GM19240 (cell line): ENCODE measurements around the gene DICER1.

ENCODE experiments used
- DNase-seq: peaks from one replicate; pipeline ENCODE4 v3.0.0; 2011; ENCODE audit warnings: low spot score; ENCODE audit not compliant: insufficient read length

DICER1 gene

GRCh38 chr14:95059126-95059525 is 98.2 kb downstream of the DICER1 start:
- DNase-seq = no peak

DNA sequence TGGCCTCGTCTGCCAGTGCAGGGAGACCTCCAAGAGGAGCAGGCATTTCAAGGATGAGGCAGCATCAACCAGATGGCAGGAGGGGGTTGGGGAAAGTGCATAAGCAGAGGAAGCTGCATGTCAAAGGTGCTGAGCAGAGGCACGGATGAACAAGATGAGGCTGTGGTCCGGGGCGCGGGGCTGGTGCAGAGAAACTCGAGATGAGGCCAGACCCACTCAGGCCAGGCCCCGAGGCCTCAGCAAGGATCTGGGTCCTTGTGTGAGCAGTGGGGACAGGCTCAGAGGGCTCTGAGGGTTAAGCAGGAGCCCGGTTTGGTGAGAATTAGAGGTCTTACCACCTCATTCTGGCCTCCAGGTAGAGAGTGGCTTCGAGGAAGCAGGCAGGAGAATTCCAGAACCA is 98.8 kb downstream of the DICER1 start:
- no peak for DNase-seq

GRCh38 chr14:95057851-95058250 is 99.5 kb downstream of the DICER1 start:
- no peak for DNase-seq

DNA sequence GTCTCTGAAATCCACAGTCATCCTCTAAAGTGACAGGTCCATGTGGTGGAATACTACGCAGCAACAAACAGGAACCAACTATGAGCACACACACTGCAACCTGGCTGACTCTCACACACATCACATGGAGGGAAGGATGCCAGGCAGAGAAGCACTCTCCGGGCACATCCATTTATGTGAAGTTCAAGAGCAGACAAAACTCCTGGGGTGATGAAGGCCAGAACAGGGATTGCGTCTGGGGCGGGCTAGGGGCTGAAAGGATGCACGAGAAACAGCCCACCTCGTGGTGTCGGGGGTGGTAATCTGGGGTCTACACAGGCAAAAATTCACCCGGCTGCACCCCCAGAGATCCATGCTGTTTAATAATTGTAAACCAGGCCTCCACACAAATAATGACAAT is 100.2 kb downstream of the DICER1 start:
- DNase-seq = no peak

GRCh38 chr14:95056476-95056875 is 100.9 kb downstream of the DICER1 start:
- DNase-seq = no peak

DNA sequence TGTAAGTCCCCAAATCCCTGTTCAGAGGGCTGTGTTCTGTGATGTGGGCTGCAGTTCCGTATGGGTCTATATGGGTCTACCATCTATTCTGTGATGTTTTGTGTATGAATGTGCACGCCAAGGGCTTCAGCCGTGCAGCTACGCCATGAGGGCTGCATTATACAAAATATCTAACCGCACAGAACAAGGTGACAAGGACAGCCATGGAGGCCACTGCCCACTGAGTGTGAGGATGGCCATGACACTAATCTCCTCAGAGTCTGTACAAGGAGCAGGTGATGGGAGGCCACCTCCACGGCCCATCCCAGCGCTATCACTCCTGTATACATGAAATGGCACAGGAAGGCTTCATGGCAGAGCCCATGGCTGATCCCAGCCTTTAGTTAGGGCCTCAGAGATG is 102.0 kb downstream of the DICER1 start:
- DNase-seq = no peak

GRCh38 chr14:95054346-95055280 is 102.7 kb downstream of the DICER1 start:
- DNase-seq = no peak

DNA sequence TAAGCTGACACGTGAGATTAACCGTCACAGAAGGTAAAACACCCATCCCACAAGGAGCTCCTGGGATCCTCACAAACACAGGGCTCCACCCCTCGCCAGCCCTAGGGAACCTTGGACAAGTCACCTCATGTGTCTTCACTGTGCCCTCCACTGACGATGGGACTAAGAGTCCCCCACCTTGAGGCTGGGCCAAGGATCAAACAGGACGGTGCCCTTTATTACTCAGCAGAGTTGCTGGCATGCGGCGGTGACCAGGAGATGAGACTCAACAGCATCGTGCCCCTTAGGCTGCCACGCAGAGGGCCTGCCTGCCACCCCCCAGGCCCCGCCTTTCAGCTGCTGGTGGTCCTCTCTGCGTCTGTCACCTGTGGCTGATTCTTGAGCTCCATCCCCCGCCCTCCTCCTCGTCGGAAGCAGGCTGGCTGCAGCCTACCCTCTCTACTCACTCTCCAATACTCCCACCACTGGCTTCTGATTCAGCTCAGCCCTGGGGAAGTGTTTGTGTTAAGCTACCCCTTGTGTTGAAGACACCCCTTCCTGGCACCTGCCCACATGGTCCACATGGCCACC is 105.2 kb downstream of the DICER1 start:
- DNase-seq = no peak

DNA sequence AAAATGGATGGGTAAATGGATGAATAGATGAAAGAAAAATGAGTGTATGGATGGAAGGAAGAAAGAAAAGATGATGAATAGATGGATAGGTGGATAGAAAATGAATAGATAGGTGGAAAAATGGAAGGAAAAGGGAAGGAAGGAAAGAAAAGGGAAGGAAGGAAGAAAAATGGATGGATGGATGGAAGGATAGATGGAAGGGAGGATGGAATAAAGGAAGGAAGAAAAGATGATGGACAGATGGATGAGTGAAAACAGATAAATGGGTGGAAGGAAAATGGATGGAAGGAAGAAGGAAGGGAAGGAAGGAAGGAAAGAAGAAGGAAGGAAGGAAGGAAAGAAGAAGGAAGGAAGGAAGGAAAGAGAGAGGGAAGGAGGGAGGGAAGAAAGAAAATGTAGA is 107.4 kb downstream of the DICER1 start:
- DNase-seq = no peak

DNA sequence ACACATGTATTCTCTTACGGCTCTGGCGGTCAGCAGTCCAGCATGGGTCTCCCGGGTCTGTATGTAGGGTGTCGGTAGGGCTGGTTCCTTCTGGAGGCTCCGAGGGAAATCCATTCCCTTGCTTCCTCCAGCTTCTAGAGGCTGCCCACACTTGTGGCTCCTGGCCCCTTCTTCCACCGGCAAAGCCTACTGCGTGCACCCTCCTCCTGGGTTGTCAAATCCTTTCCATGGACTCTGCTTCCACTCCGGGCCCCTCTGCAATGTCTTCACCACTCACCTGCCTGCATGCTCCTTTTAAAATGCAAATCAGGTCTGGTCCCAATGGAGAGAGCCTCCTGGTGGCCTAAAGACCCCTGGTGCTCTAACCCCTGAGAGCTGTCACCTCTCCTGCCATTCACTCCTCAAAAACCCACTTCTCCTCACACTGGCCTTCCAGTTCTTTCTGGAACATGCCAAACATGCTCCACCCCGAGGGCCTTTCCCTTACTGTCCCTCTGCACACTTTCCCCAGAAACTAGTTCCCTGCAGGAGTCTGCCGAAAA is 108.5 kb downstream of the DICER1 start:
- no peak for DNase-seq

DNA sequence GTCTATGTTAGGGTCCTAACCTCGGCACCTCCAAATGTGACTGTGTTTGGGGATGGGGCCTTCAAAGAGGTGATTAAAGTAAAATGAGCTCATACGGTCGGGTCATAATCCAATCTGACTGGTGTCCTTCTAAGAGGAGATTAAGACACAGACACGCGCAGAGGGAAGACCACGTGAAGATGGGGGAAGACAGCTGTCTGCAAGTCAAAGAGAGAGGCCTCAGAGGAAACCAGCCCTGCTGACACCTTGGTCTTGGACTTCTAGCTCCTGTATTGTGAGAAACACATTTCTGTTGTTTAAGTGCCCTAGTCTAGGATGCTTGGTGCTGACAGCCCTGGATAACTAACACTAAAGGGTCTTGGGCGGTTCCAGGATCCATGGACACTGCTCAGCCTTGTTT is 109.6 kb downstream of the DICER1 start:
- DNase-seq = no peak

- DNase-seq = no peak
Observed at GRCh38 chr14:95046711-95047681, 110.3 kb downstream of the DICER1 start.

DNA sequence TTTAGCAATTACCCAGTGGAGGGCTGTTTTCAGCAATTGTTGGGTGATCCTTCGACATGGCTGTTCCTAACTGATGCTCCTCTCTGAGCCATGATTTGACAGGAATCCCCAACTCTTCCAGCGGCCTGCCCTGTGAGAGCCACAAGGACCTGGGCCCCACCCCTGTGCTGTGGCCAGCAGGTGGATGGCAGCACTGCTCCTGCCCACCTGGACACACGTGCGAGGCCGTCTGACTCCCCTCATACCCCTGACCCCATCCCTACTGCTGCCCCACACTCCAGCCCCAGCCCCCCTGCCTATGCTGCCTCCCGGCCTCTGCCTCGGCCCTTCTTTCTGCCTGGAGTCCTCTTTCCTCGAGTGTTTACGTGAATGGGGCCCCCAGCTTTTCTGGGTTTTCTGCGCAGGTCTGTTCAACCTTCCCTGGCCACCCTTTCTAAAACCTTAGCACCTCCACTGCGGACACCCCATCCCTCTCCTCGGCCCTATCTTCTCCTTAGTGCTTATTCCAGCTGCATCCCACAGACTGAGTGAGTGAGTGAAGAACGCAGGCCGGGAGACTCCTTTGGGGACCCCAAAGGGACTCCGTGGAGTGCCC is 111.4 kb downstream of the DICER1 start:
- no peak for DNase-seq

DNA sequence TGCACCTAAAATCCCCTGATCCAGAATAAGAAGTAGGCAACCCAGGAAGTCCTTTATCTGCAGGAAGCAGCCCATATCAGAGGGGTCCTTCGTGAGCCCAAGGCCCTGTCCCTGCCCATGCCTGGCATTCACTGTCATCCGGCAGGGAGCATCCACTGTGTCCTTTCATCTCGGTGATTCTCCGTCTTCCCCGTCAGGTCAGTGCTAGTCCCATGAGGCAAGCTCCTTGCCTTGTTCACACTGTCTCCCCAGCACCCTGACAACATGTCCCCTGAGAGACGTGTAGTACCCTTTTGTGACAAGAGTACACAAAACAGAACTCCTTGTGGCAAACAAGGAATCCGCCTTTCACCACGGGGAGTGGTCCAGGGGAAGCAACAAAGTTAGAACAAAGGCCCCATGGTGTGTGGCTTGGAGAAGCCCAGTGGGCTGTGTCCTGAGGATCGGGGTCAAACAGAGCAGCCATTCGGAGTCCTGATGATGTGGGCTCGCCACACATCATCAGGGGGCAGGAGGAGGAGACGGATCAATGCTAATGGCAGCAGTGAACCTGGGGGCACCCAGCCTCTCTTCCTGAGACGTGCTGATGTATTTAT is 112.1 kb downstream of the DICER1 start:
- DNase-seq = no peak

DNA sequence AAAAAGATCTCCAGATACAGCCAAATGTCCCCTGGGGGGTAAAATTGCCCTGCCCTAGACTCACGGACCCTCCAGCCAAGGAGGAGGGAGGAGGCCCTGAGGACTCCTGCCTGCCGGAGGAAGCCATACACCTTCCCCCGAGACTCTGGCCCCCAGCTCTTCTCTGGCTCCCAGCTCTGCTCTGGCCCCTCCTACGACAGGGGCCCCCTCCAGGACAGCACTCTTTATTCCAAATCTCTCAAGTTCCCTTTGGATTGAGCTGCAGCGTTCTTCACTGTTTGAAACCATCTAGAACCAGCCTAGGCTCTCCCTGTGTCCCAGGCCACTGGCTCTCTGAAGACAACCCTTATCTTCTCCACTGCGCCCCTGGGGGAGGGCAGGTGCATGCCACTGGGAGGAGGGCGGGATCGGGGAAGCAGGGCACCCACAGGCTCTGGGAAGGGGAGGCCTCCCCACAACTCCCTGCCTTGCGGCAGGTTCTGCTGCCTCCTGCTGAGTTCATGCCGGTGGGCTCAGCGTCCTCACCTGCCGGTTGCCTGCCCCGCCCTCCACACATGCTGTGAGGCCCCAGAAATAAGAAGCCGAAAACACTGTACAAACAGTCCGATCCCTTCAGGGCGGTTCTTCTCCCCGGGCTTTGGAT is 112.7 kb downstream of the DICER1 start:
- DNase-seq = no peak

- no peak for DNase-seq
Observed at GRCh38 chr14:95043732-95044462, 113.4 kb downstream of the DICER1 start.

- DNase-seq = no peak
Observed at GRCh38 chr14:95043314-95043713, 114.0 kb downstream of the DICER1 start.

- no peak for DNase-seq
Observed at GRCh38 chr14:95041477-95042020, 115.8 kb downstream of the DICER1 start.
